Activated CD8-positive, alpha-beta memory T cell treated with anti-CD3 and anti-CD28 coated beads, Interleukin-2, amount 50 U/mL, for 4 hours (primary cell): Measurements from ENCODE around the gene ZHX3.
A peak's percentile ranks its signal among the peaks of the same experiment; 100 is the strongest.
"Not testable (repeated sequence)": the region's sequence is repeated elsewhere in the genome, so short reads cannot be mapped to it uniquely, and the experiment has no call there.

Experiments used
- DNase-seq: peaks from one replicate; pipeline ENCODE4 v3.0.0-alpha.2; 2020

ZHX3 gene

GRCh38 chr20:41145317-41145716 lies 172.2 kb downstream of the ZHX3 start:
- peak; percentile 11 for DNase-seq

DNA sequence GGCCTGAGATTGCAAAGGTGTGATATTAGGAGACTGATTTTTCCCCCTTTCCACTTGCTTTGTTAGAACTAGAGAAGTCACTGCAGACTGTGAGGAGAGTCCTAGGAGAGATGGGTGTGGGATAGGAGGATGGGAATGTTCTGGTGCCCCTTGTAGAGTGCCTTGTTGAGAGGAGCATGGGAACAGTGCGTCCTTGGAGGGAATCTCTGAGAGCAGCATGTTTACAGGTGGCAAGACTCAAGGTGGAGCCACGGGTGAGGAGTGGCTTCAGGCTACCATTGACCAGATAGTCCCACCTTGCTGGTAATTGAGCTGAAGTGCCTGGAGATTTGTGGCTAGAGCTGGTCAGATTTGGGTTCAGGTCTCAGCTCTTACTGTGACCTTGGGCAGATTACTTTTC lies 174.2 kb downstream of the ZHX3 start:
- no peak for DNase-seq

GRCh38 chr20:41142919-41143318 lies 174.6 kb downstream of the ZHX3 start:
- peak; percentile 42 for DNase-seq

- no peak for DNase-seq
Measured at GRCh38 chr20:41142245-41142644, 175.3 kb downstream of the ZHX3 start.

DNA sequence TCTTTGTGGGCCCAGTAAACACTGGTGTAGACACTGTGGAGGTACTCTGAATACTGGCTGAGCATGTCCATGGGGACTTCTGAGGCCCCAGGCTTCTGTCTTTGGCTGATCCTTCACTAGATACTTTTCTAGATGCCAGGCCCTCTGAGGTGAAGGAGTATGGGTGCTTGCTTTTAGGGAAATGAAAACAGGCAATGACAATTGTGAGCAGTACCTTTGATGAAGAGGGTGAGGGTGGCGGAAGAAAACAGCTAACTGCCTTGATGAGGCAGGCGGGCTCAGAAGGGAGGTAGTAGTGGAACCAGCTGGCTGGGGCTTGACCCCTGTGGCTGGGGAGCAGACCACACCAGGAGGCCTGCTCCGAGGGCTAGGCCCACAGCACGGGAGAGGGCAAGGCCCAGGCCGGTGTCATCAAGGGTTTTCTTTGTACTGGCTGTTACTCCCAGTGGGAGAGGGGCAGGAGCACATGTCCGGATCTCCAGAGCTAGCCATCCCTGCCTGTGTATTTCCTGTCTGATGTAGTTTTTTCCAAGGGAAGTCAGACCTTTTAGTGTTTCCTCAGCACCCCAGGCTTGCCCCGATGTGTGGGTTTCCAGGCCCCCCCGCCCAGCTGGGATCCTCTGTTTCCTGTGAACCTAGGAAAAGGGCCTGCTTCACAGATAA lies 176.2 kb downstream of the ZHX3 start:
- DNase-seq: no peak

DNA sequence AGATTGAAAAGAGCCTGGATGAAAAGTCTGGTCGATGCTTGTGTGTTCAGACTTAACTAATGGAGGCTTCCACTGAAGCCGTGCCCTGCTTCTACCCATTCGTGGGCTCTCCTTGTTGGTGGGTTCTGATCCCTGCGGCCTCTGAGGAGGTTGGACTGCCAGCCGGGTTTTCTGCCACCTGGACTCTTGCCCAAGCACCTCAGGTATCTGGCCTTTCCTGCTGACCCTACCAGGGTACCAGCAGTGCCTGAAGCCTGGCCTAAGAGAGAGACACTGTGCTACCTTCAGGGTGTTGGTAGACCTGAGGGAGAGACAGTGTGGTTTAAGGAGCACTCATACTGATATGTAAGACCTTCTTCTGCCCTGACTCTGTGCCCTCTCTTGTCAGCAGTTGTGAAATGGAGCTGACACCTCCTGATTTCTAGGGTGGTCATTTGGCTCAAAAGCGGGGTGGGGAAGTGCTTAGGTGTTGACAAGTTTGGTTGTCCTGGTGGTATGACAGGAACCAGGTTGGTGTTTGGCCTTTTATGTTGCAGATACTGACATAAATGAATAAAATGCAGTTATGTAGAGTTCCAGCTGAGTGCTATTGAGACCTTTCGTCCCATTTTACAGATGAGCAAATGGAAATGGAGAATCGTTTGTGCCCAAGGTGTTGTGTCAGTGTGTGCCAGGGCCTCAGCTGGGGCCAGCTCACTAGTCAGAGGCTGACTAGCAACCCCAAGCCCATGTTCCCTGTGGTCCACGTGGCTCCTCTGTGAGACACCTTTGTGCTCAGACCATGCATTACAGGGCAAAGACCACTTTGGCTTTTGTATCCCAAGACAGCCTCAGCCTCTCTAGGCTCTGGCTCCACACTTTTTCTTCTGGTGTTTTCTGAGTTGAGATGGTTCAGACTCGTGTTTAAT lies 177.1 kb downstream of the ZHX3 start:
- no peak for DNase-seq

GRCh38 chr20:41139227-41140093 lies 178.1 kb downstream of the ZHX3 start:
- DNase-seq: no peak

GRCh38 chr20:41138475-41139226 lies 178.9 kb downstream of the ZHX3 start:
- peak; percentile 46 for DNase-seq

DNA sequence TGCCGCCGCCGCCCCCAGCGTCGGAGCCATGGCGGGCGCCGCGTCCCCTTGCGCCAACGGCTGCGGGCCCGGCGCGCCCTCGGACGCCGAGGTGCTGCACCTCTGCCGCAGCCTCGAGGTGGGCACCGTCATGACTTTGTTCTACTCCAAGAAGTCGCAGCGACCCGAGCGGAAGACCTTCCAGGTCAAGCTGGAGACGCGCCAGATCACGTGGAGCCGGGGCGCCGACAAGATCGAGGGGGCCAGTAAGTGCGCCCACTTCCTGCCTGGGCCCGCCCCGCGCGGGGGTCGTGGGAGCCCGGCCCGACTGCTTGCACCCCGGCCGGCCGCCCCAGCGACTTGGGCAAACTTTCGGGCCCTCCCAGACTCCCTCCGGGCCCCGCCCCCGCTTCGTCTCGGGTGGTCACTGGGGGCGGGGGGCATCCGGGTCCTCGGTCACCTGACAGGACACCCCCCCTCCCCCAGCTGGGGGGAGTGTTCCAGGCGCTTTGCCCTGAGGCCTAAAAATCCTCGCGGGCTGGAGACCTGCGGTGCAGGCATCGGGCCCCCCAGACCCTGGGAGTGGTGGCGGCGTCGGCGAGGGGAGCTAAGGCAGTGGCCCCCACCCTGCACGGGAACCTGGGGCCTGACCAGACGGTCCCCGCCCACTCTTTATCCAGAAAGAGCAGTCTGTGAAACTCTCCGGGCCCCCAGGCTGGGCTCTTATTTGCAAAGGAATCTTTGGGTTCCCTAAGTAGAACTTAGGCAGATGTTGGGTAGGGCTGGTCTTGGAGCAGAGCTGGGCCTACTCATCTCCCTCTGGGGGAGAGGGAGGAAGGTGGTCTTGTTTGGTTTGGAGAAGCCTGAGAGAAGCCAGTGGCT lies 179.7 kb downstream of the ZHX3 start:
- DNase-seq: peak; percentile 56

DNA sequence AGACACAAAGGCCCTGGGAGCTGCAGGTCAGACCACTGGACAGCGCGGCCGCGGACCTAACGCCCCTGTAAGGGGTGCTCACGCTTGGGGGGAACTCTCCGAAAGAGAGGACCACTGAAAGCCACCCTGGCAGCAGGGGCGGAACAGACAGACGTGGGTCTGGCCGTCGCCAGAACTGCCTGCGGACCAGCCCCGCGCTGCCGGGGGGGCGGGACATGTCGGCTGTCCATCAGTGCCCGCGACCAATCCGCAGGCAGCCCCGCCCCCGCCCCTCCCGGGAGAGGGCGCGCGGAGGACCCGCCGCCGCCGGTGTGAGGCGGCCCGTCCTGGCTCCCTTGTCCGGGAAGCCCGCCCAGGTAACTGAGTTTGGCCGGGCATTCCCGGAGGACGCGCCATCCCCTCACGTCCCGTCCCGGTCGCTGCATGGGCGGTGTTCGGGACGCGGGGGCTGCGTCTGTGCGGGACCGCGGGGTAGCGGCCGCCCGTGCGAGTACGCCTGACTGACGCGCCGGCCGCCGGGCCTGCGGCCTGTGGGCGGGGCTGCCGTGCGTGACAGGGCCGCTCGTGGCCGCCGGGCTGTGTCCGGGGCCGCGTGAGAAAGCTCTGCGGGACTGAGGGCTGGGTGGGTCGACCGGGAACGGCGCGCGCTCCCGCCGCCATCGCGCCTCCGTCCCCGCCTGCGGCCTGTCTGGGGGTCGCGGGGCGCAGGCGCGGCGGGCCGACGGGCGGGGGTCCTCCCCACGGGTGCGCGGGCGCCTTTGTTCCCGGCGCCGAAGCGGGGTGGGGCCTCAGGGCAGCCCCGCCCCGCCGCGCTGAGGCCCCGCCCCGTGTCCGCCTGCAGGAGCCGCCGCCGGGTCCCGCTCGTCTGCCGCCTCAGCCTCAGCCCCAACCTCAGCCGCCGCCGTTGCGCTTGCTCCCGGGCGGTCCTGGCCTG lies 180.6 kb downstream of the ZHX3 start, which contains the start of gene PLCG1:
PLCG1 (plus strand) TSS at position 864 of the 934 bp plus-strand sequence. CDS start 99 bp downstream, outside the sequence.
- peak; percentile 86 for DNase-seq

GRCh38 chr20:41135888-41136679 lies 181.4 kb downstream of the ZHX3 start:
- no peak for DNase-seq

DNA sequence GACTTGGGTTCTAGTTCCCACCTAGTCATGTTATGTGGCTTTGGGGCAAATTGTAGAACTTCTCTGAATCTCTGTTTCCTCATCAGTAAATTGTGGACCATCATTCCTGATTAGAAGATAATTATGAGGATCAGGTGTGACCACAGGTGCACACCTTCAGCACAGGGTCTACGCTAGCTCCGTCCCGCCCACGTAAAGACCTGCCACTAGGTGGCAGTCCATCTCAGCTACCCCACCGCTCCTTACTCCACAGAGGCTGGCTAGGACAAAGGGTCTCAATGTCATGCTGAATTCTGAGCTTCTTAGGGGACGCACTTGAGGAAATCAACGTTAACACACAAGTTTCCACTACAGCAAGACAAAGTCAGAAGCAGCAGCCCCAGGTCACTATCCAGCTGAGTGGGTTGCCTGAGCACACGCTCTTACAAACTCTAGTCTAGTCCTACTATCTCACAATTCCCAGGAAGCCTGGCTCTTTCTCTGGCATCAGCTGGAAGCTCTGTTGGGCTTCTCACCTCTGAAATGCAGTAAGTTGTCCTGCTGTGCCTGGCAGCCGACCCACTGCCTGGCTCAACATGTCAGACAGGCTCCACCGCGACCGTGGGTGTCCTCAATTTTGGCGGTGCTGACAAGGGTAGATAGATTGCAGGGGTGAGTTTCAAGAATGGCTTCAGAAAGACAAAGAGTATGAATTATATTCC lies 182.2 kb downstream of the ZHX3 start:
- DNase-seq: peak; percentile 70

GRCh38 chr20:41134362-41135186 lies 183.0 kb downstream of the ZHX3 start:
- no peak for DNase-seq

GRCh38 chr20:41133709-41134361 lies 183.7 kb downstream of the ZHX3 start:
- peak; percentile 53 for DNase-seq

DNA sequence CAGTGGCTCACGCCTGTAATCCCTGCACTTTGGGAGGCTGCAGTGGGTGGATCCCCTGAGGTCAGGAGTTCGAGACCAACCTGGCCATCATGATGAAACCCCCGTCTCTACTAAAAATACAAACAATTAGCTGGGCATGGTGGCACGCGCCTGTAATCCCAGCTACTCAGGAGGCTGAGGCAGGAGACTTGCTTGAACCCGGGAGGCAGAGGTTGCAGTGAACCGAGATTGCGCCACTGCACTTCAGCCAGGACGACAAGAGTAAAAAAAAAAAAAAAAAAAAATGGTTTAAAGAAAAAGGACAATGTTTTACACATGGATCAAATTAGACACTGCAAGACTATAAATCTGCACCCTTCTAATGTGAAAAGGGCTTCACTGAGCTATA lies 185.1 kb downstream of the ZHX3 start:
- DNase-seq: not testable (repeated sequence)

DNA sequence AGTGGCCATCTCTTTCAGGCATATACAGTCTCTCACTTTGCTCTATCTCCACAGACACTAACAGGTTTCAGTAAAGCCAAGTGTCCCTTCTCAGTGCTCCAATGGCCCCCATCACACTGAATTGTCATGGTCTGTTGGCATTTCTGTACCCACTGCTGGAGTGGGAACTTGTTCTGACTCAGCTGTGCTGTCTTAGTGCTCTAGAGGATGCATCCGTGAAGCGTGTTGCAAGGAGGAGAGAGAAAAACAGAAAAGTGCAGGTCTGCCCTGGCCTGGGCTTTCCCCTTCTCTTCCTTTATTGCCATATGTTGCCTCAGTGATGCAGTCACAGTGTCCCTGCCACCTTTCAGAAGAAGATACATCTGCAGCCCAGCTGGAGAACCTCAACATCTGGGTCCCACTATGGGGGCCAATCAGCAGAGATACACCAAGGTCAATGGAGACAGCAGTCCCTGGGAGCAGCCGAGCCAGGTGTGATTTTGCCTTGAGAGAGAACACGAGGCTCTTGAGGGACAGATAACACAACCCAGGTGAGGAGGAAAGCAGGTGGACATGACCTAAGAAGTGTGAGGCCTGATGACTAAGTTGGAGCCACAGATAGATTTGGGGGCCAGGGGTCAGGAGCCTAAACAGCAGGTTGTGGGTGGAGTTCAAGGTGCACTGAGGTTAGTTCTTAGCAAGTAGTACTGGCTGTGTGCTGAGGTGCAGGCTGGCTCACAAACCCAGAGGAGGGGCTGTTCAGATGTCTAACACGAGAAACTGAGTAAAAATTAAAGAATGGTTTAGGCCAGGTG lies 185.7 kb downstream of the ZHX3 start:
- DNase-seq: no peak
